ENCODE results near the gene ARHGAP28. TPM values are rescaled to one million over a fixed set of nuclear protein-coding genes. Genes with fewer than 3 reads are reported as not detected.
A peak's percentile ranks its signal among the peaks of the same experiment; 100 is the strongest.

ARHGAP28 gene
- total and polyA plus RNA-seq, 2 experiments from 2014 or later: 13.6 to 23.7 TPM

DNA sequence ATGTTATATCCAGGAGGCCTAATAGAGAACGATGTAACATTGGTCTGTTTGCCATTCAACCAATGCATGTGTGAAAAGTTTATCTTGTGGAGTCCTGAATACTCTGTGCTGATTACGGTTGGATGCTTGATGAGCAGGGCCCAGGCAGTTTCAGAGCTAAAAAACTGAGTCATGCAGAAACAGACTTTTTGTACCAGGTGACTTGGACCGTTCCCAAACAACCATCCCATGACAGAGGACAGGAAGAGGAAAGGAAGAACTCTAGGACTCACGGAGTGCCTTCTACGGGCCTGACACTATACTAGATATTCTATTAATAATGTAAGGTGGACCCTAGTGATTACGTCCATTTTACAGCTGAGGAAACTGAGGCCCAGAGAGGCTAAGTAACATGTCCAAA, 142.1 kb downstream of the ARHGAP28 start:
- no peak for DNase-seq (ENCODE audit: low read depth in 1 of 2, low spot score in 1 of 2)
- Histone ChIP-seq H3K36me3 (peaks cover 6% of the 10 kb centered on the region), H3K4me1 (ENCODE audit: low read depth) (no peaks in the 10 kb centered on the region), H3K27ac (no peak overlapping the region), H3K4me3 (no peak overlapping the region), H3K27me3 (no peaks in the 10 kb centered on the region), H3K9me3 (ENCODE audit: low read depth) (no peaks in the 10 kb centered on the region)
- TF ChIP-seq, protein P1, sequence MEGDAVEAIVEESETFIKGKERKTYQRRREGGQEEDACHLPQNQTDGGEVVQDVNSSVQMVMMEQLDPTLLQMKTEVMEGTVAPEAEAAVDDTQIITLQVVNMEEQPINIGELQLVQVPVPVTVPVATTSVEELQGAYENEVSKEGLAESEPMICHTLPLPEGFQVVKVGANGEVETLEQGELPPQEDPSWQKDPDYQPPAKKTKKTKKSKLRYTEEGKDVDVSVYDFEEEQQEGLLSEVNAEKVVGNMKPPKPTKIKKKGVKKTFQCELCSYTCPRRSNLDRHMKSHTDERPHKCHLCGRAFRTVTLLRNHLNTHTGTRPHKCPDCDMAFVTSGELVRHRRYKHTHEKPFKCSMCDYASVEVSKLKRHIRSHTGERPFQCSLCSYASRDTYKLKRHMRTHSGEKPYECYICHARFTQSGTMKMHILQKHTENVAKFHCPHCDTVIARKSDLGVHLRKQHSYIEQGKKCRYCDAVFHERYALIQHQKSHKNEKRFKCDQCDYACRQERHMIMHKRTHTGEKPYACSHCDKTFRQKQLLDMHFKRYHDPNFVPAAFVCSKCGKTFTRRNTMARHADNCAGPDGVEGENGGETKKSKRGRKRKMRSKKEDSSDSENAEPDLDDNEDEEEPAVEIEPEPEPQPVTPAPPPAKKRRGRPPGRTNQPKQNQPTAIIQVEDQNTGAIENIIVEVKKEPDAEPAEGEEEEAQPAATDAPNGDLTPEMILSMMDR (IDR thresholded peaks at IDR 0.05; ENCODE audit: low read depth, low read length): no peak

DNA sequence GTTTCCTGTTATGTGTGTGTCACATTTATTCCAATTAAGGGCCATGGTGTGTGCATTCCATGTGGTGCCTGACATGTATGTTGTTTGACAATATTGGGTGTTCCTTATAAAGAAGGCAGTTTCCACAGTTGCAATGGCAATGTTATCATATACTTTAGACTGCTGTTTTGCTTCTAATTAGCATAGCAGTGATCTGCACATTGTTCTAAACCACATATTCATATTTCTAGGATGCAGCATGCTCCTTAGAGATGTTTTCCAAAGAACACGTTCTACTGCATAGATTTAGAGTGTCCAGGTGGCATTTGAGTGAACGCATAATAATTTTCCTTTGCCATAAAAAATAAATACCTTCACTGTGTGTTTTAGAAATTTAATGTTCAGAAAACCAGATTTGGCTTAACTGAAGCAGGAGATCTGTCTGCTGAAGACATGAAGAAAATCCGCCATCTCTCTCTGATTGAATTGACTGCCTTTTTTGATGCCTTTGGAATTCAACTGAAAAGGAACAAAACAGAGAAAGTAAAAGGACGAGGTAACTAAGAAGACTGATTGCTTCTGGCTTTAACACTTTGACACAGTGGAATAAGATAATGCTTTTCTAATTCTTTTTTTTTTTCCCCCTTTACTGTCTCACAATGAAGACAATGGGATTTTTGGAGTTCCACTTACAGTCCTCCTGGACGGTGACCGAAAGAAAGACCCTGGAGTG, 143.7 kb downstream of the ARHGAP28 start:
- no peaks in the 10 kb centered on the region for H3K9me3 ChIP-seq (ENCODE audit: low read depth)
- H3K36me3 ChIP-seq: peaks cover 6% of the 10 kb centered on the region
- TF ChIP-seq, protein P1 (IDR thresholded peaks at IDR 0.05; ENCODE audit: low read depth, low read length): no peak
- no peak overlapping the region for H3K4me3 ChIP-seq
- no peaks in the 10 kb centered on the region for H3K27me3 ChIP-seq
- DNase-seq (ENCODE audit: low read depth in 1 of 2, low spot score in 1 of 2): no peak
- H3K27ac ChIP-seq: no peak overlapping the region
- H3K4me1 ChIP-seq (ENCODE audit: low read depth): no peaks in the 10 kb centered on the region

DNA sequence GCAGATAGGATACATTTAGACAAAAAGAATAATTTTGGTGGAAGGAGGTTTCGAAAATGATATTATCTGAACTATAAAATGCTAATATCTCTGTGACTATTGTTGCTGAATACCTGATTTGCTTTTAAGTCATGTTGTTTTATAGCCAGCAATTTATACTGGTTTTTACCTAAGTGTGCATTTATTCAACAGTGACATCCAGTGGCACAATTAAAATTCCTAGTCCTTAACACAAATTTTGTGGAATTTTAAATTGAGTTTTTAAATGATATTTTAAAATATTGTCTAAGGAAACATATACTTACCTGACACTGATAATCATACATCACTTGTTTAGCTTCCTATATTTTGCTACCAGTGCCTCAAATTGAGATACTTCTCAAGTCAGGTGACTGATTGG, 144.8 kb downstream of the ARHGAP28 start:
- H3K27ac ChIP-seq: no peak overlapping the region
- TF ChIP-seq, protein P1 (IDR thresholded peaks at IDR 0.05; ENCODE audit: low read depth, low read length): peak; percentile 18
- no peaks in the 10 kb centered on the region for H3K4me1 ChIP-seq (ENCODE audit: low read depth)
- no peaks in the 10 kb centered on the region for H3K9me3 ChIP-seq (ENCODE audit: low read depth)
- peak in 1 of 2 donors; percentile 29 for DNase-seq (ENCODE audit: low read depth in 1 of 2, low spot score in 1 of 2)
- no peak overlapping the region for H3K4me3 ChIP-seq
- H3K36me3 ChIP-seq: peaks cover 6% of the 10 kb centered on the region
- H3K27me3 ChIP-seq: no peaks in the 10 kb centered on the region

DNA sequence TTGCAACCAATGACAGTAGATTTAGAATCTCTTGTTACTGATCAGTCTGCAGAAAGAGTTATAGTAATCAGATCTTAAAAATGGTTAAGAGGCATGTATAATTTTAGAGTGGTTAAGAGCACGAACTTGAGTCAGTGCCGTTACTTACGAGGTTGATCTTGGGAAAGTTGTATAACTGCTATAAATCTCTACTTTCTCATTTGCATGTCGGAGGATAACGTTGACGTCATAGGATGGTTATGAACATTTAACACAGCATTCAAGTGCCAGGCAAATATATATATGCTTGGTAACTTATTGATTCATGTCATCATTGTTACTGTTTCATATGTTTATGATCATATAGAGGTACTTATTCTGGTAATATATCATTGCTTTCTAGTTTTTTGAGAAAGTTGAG, 146.2 kb downstream of the ARHGAP28 start:
- no peaks in the 10 kb centered on the region for H3K4me1 ChIP-seq (ENCODE audit: low read depth)
- no peaks in the 10 kb centered on the region for H3K27me3 ChIP-seq
- no peak for DNase-seq (ENCODE audit: low read depth in 1 of 2, low spot score in 1 of 2)
- TF ChIP-seq, protein P1 (IDR thresholded peaks at IDR 0.05; ENCODE audit: low read depth, low read length): no peak
- no peak overlapping the region for H3K4me3 ChIP-seq
- no peaks in the 10 kb centered on the region for H3K9me3 ChIP-seq (ENCODE audit: low read depth)
- no peak overlapping the region for H3K27ac ChIP-seq
- peaks cover 6% of the 10 kb centered on the region for H3K36me3 ChIP-seq

DNA sequence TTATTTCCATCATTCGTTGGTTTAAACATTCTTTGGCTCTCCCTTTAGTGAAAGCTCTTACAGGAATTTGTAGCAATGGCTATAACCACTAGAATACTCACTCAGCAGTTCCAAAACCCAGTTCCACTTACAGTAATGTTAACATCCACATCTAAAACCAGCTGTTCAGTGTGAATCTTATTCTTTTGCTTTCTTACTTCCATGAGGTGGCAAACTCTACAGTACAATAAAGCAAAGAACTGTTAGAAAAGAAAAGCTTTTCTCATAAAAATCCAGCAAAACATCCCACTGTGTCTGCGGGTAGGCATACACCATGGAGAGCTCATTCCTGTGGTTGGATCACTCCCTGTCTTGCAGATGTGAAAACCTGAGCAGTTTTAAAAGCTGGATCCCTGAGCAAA, 147.1 kb downstream of the ARHGAP28 start:
- TF ChIP-seq, protein P1 (IDR thresholded peaks at IDR 0.05; ENCODE audit: low read depth, low read length): no peak
- Histone ChIP-seq H3K4me1 (ENCODE audit: low read depth) (peaks cover 8% of the 10 kb centered on the region), H3K27ac (peak overlapping the region; percentile 20), H3K4me3 (no peak overlapping the region), H3K9me3 (ENCODE audit: low read depth) (no peaks in the 10 kb centered on the region), H3K27me3 (no peaks in the 10 kb centered on the region), H3K36me3 (peaks cover 6% of the 10 kb centered on the region)
- peak in 1 of 2 donors; percentile 18 for DNase-seq (ENCODE audit: low read depth in 1 of 2, low spot score in 1 of 2)

All from cardiac muscle cell (in vitro differentiated cells and primary cell).